Activated B cell treated with CpG ODN at 0.5 μM for 24 hours (primary cell): Measurements from ENCODE around the gene PRKD3. TPM values are rescaled to one million over a fixed set of nuclear protein-coding genes. Genes with fewer than 3 reads are reported as not detected.

Experiments used
- ATAC-seq: fragments of 200-7000 bp; cut with Tn5 transposase; one replicate; pipeline ENCODE4 v1.10.0; 2021; ENCODE audit warnings: low read depth, mild to moderate bottlenecking, moderate library complexity
- CTCF ChIA-PET: fragments of 350-600 bp; sonication (Branson Sonifier 250); formaldehyde crosslinking; loops from one replicate; lab custom pipeline; 2021; ENCODE audit warnings: antibody characterized with exemption; lab: Charles Lee
- POLR2A ChIA-PET: fragments of 350-600 bp; sonication (Branson Sonifier 250); formaldehyde crosslinking; loops from one replicate; lab custom pipeline; 2021; ENCODE audit warnings: antibody characterized with exemption; lab: Charles Lee
- DNase-seq: peaks from one replicate; pipeline ENCODE4 v3.0.0; 2022
- H3K27ac Mint-ChIP-seq: one replicate; pipeline ENCODE4 v1.8.0; 2020; ENCODE audit warnings: mixed read lengths
- H3K27me3 Mint-ChIP-seq: one replicate; pipeline ENCODE4 v1.8.0; 2021; ENCODE audit warnings: mixed read lengths
- H3K36me3 Mint-ChIP-seq: one replicate; pipeline ENCODE4 v1.8.0; 2021; ENCODE audit warnings: low read depth, mixed read lengths
- H3K4me1 Mint-ChIP-seq: one replicate; pipeline ENCODE4 v1.8.0; 2021; ENCODE audit warnings: mixed read lengths
- H3K4me3 Mint-ChIP-seq: one replicate; pipeline ENCODE4 v1.8.0; 2020; ENCODE audit warnings: mild to moderate bottlenecking, mixed read lengths
- H3K9me3 Mint-ChIP-seq: one replicate; pipeline ENCODE4 v1.8.0; 2020; ENCODE audit warnings: mixed read lengths
- intact Hi-C: fragments of 100-400 bp; cut with micrococcal nuclease; formaldehyde crosslinking; loops from one replicate; pipeline ENCODE4 v1.15.1; 2024
- total RNA-seq: library from RNA; stranded (reverse); gene quantifications from 2 replicates; pipeline ENCODE4 v1.2.3, GENCODE V29; 2022
- TF ChIP-seq, protein P1 (sequence below): fragments of 200-600 bp; IDR thresholded peaks from one replicate; pipeline ENCODE4 v1.8.0; 2022; ENCODE audit warnings: antibody characterized with exemption, mild to moderate bottlenecking

The PRKD3 gene
- total RNA-seq, 1 donor from 2014 or later = 82.5 TPM

DNA sequence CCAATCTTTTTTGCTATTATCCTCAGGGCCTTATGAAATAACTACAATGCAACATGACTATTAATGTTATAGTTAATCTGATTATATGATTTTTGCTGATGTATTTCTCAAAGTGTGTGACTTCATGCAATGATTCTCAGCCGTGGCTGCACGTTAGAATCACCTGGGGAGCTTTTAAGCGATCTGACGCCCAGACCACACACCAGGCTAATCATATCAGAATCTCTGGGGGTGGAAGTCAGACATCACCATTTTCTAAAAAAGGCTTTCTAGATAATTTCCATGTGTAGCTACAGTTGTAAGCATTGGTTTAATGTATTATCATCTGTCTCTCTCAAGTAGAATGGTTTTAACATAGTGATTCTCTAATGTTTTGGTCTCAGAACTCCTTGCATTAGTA is 14.3 kb upstream of the PRKD3 start:
- Mint-ChIP-seq H3K27me3 (no peaks in the 10 kb centered on the region), H3K36me3 (no peaks in the 10 kb centered on the region), H3K4me3 (no peak overlapping the region), H3K9me3 (no peaks in the 10 kb centered on the region), H3K27ac (no peak overlapping the region), H3K4me1 (peaks cover 5% of the 10 kb centered on the region)
- TF ChIP-seq, protein P1, sequence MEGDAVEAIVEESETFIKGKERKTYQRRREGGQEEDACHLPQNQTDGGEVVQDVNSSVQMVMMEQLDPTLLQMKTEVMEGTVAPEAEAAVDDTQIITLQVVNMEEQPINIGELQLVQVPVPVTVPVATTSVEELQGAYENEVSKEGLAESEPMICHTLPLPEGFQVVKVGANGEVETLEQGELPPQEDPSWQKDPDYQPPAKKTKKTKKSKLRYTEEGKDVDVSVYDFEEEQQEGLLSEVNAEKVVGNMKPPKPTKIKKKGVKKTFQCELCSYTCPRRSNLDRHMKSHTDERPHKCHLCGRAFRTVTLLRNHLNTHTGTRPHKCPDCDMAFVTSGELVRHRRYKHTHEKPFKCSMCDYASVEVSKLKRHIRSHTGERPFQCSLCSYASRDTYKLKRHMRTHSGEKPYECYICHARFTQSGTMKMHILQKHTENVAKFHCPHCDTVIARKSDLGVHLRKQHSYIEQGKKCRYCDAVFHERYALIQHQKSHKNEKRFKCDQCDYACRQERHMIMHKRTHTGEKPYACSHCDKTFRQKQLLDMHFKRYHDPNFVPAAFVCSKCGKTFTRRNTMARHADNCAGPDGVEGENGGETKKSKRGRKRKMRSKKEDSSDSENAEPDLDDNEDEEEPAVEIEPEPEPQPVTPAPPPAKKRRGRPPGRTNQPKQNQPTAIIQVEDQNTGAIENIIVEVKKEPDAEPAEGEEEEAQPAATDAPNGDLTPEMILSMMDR = no peak
- ATAC-seq (no peak), DNase-seq (no peak)
- ChIA-PET CTCF (interaction anchor here (1.2 kb wide), 1 partner anchor 10 kb away, joined by 4 read pairs; no protein-coding TSS in a partner anchor), POLR2A (interaction anchor here (1.4 kb wide), 1 partner anchor 14 kb away, joined by 5 read pairs; the partner anchor contains the start of gene PRKD3)
- intact Hi-C loops = no loop called here

DNA sequence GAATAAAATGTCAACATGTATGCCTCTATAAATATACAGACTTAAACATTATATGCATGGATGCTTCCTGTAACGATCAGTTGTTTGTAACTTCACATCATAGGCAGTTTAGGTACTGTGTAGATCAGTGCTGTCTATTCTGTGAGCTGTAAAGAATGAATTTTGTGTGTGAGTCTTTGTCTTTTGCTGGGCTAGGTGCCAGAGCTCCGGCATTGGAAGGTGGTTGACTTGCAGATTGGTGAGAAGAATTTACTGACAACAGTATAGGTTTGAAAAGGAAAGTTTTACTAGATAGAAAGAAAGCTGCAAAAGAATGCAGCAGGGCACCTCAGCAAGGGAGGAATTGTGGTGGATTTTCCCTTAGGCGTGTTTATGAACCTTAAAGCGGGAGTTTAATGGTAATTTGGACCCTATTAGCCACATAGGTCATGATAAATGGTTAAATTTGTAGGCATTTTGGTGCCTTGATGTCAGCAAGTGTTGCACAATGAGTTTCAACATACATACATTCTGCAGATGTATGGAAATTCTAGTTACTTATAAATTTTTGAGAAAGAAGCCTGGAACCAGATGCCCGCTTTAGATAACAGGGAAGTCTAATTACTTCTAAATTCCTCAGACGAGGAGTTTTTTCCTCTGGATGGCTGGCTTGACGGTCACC is 13.1 kb upstream of the PRKD3 start:
- DNase-seq = no peak
- Mint-ChIP-seq H3K4me1 (peaks cover 11% of the 10 kb centered on the region), H3K4me3 (no peak overlapping the region), H3K27me3 (no peaks in the 10 kb centered on the region), H3K36me3 (no peaks in the 10 kb centered on the region), H3K27ac (no peak overlapping the region), H3K9me3 (no peaks in the 10 kb centered on the region)
- ChIA-PET POLR2A (interaction anchor here (1.4 to 2.6 kb wide), 2 partner anchors 12 to 13 kb away, joined by 5 to 13 read pairs; partner anchors contain the start of gene PRKD3), CTCF (interaction anchor here (1.2 kb wide), 1 partner anchor 11 kb away, joined by 4 read pairs; no protein-coding TSS in a partner anchor)
- TF ChIP-seq, protein P1 = no peak
- intact Hi-C loops = no loop called here
- ATAC-seq = no peak

DNA sequence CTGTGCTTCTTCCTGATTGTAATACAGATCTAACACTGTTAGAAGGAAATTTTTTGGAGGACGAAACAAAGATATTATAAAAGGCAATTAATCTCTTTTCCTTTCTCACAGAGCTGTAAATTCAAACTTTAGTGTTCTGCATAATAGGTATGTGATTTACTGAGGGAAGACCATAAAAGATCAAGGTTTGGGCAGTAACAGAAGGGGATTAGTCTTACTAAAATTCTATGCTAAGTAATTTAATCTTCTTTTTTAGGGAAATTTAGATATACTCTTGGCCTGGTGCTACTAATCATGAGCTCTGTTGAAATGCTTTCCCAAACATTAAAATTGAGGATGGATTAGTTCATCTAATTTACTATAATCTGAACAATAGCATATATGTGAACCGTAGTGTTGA is 11.0 kb upstream of the PRKD3 start:
- H3K4me3 Mint-ChIP-seq = no peak overlapping the region
- no peak for DNase-seq
- ChIA-PET POLR2A (interaction anchor here (2.6 kb wide), 1 partner anchor 10 kb away, joined by 13 read pairs; the partner anchor contains the start of gene PRKD3), CTCF (no interaction called here)
- ATAC-seq = no peak
- intact Hi-C loops = loop anchor here (1.0 kb wide), 1 partner anchor 8 kb away; no protein-coding TSS in a partner anchor
- no peaks in the 10 kb centered on the region for H3K9me3 Mint-ChIP-seq
- TF ChIP-seq, protein P1 = no peak
- no peaks in the 10 kb centered on the region for H3K27me3 Mint-ChIP-seq
- H3K27ac Mint-ChIP-seq = no peak overlapping the region
- H3K4me1 Mint-ChIP-seq = peaks cover 13% of the 10 kb centered on the region
- H3K36me3 Mint-ChIP-seq = no peaks in the 10 kb centered on the region

DNA sequence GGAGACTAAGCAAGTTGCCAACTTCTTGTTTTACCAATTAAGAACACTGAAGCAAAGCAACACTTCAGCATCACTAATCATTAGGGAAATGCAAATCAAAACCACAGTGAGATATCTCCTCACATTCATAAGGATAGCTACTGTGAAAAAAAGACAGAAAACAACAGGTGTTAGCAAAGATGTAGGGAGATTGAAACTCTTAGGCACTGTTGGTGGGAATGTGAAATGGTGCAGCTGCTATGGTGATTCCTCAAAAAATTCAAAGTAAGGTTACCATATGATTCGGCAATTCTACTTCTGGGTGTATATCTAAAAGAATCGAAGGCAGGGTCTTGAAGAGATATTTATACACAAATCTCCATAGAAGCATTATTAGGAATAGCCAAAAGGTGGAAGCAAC is 8.6 kb upstream of the PRKD3 start:
- ATAC-seq (no peak), DNase-seq (no peak)
- intact Hi-C loops = no loop called here
- peaks cover 13% of the 10 kb centered on the region for H3K4me1 Mint-ChIP-seq
- POLR2A ChIA-PET = interaction anchor here (0.6 to 0.8 kb wide), 3 partner anchors 9 to 15 kb away, joined by 3 read pairs; partner anchors contain the start of gene PRKD3
- no peak overlapping the region for H3K4me3 Mint-ChIP-seq
- no peaks in the 10 kb centered on the region for H3K27me3 Mint-ChIP-seq
- CTCF ChIA-PET = no interaction called here
- H3K9me3 Mint-ChIP-seq = no peaks in the 10 kb centered on the region
- H3K27ac Mint-ChIP-seq = no peak overlapping the region
- no peaks in the 10 kb centered on the region for H3K36me3 Mint-ChIP-seq
- TF ChIP-seq, protein P1 = no peak

DNA sequence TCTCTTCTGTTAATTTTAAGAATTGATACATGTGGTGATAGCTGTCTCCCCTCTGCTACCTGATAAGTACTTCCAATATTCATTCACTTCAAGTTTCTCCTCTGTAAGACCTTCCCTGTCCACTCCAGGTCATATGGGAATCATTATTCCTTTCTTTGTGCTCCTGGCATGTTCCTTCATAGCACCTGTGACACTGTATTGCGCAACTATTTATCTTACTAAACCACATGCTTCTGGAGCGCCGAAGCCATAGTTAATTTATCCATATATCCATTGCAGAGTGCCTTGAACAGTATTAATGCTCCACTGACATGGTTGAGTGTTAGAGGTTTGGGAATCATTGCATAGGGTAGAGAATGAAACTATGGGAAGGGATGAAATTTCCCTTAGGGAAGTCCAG is 7.9 kb upstream of the PRKD3 start:
- DNase-seq (no peak), ATAC-seq (no peak)
- Mint-ChIP-seq H3K36me3 (no peaks in the 10 kb centered on the region), H3K4me3 (no peak overlapping the region), H3K27me3 (no peaks in the 10 kb centered on the region), H3K9me3 (no peaks in the 10 kb centered on the region), H3K27ac (no peak overlapping the region), H3K4me1 (peaks cover 10% of the 10 kb centered on the region)
- TF ChIP-seq, protein P1 = no peak
- ChIA-PET POLR2A (interaction anchor here (0.6 to 0.8 kb wide), 2 partner anchors 9 to 14 kb away, joined by 3 read pairs; partner anchors contain the start of gene PRKD3), CTCF (no interaction called here)
- intact Hi-C loops = no loop called here
